ENCODE data around the gene KREMEN2. TPM values are rescaled to one million over a fixed set of nuclear protein-coding genes. Genes with fewer than 3 reads are reported as not detected.
A peak's percentile ranks its signal among the peaks of the same experiment; 100 is the strongest.

The KREMEN2 gene
- total RNA-seq, 1 donor, result under 0.01 TPM

DNA sequence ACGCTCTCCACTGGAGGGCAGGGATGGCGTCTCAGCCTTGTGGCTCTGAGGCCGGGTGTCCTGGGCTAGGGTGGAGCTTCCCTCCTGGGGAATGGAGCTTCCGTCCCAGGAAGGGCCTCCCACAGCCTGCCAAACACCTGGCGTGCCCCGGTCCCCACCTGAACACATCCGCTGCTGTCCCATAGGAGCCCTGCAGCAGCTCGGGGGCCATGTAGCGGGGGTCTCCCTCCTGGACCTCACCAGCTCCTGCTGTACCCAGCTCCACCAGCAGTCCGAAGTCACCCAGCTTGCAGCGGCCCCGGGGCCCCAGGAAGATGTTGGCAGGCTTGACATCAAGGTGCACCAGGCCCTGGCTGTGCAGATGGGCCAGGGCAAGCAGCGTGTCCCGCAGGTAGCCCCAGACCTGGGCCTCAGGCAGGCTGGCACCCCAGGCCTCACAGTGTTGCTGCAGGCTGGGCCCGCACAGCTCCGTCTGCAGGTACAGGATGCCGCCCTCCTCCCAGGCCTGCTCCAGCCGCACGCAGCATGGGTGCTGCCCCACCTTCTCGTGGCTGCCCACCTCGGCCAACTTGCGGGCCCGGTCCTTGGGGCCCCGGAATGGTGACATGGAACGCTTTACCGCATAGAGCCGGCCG lies 11.2 kb downstream of the KREMEN2 start:
- DNase-seq (ENCODE audit: low read depth in 2 of 3, low spot score in 2 of 3), result no peak

DNA sequence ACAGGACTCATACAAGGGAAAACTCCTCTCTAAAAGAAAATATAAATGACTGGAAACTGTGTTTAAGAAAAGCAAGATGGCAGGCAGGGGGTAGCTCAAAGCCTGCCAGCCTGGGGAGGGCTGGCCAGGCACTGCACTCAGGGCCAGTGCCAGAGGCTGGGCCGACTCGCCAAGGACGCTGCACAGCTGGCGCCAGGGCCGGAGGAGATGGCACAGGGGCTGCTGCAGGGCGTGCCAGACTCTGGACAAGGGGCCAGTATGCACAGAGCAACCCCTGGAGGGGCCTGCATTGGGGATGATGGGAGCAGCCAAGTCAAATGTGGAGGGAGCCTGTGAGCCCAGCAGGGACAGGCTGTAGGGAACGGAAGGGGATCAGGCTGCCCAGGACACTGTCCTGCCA lies 12.1 kb downstream of the KREMEN2 start:
- no peak for DNase-seq (ENCODE audit: low read depth in 2 of 3, low spot score in 2 of 3)

- no peak for DNase-seq (ENCODE audit: low read depth in 2 of 3, low spot score in 2 of 3)
Measured at GRCh38 chr16:2976673-2977072, 12.6 kb downstream of the KREMEN2 start.

DNA sequence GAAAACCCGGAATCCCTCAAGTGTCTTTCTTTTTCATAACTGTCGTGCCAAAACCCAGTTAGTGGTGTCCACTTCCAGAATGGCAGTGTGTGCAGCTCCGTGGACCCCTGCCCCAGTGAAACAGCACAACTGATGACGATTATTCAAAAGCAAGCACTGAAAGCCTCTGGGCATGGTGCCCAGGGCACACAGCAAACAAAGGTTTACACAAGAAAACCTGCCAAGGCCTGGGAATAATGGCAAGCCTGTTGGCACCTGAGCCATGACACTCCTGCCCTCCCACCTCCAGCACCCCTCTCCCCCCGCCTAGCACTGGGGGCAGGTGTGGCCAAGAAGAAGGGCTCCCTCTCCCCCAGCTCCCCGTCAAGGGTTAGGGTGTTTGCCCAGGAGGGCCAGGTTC lies 13.4 kb downstream of the KREMEN2 start:
- DNase-seq (ENCODE audit: low read depth in 2 of 3, low spot score in 2 of 3), result no peak

- no peak for DNase-seq (ENCODE audit: low read depth in 2 of 3, low spot score in 2 of 3)
Measured at GRCh38 chr16:2979669-2980226, 15.7 kb downstream of the KREMEN2 start.

DNA sequence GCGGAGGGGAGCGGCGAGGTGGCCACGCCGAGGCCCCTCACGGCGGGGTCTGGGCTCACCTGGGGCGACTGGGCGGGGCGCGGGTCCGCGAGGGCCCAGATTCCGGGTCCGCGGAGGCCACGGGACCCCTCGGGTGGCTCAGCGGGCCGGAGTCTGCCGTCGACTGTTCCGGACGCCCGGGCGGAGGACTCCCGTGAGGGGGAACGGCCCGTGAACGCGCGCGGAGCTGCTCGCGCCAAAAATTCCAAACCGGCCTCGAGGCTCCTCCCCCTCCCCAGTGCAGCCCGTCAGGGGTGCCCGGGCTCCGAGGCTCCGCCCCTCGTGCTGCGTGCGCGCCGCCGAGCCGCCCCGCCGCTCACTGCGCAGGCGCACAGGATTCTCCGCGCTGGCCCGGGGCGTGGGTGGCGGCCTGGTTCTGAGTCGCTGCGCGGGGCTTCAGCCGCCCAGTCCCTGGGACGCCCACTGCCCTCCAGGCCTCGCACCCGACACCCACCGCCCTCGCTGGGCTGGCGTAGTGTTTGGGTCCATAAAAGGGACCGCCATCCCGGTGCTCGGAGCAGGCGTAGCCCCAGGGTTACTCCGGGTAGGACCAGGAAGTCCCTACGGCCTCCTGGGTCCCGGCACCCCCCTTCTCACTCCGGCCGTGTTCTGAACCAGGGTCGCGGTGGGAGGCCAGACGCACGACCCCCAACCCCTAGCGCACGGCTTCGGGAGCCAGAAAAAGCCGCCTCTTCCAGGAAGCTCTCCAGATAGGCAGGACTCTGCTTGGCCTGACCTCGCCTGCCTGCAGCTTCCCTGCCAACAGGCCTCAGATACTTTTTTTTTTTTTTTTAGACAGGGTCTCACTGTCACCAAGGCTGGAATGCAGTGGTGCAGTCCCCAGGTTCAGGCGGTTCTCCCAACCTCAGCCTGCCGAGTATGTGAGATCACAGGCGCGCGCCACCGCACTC lies 16.4 kb downstream of the KREMEN2 start, which contains the start of gene PKMYT1:
Gene PKMYT1 (minus strand): TSS at position 220 of the 950 bp plus-strand sequence. CDS start 789 bp downstream, outside the sequence.
- DNase-seq (ENCODE audit: low read depth in 2 of 3, low spot score in 2 of 3), result peak; percentile 88 to 91 (median 91)

- no peak for DNase-seq (ENCODE audit: low read depth in 2 of 3, low spot score in 2 of 3)
Measured at GRCh38 chr16:2981177-2981898, 17.3 kb downstream of the KREMEN2 start.

GRCh38 chr16:2981899-2982250 lies 17.8 kb downstream of the KREMEN2 start:
- DNase-seq (ENCODE audit: low read depth in 2 of 3, low spot score in 2 of 3), result no peak

GRCh38 chr16:2982402-2982801 lies 18.3 kb downstream of the KREMEN2 start:
- DNase-seq (ENCODE audit: low read depth in 2 of 3, low spot score in 2 of 3), result no peak

DNA sequence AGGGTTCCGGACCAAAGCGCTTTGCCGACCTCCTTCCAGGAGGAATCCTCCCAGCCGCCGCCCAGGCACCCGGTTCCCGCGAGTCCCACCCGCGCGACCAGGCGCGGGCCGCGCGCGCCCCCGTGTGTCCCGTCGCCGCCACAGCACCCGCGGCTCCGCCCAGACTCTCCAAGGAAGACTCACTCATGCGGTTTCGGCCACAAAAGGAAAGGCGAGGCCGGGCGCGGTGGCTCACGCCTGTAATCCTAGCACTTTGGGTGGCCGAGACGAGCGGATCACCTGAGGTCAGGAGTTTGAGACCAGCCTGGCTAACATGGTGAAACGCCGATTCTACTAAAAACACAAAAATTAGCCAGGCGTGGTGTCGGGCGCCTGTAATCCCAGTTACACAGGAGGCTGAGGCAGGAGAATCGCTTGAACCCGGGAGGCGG lies 19.6 kb downstream of the KREMEN2 start:
- DNase-seq (ENCODE audit: low read depth in 2 of 3, low spot score in 2 of 3), result peak in 2 of 3 donors; percentile 55 to 66

DNA sequence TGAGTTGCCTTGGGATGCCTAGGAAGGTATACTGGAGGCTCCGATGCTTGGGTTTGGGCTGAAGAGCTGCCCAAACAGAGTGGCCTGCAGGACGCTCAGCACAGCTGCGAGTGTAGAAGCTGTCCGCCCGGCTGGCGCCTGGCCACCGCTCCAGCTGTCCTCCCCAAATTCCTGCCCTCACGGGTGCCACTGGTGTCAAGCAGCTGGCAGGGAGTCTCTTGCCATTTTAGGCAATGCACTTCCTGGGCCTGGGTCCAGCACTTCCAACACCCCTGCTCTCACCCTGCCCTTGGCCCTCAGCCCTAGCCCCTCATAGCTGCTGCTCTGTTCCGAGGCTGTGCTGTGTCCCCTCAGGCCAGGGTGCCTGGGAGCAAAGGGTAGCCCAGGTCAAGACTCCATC lies 21.4 kb downstream of the KREMEN2 start:
- no peak for DNase-seq (ENCODE audit: low read depth in 2 of 3, low spot score in 2 of 3)

- no peak for DNase-seq (ENCODE audit: low read depth in 2 of 3, low spot score in 2 of 3)
Measured at GRCh38 chr16:2985893-2986355, 21.8 kb downstream of the KREMEN2 start.

- no peak for DNase-seq (ENCODE audit: low read depth in 2 of 3, low spot score in 2 of 3)
Measured at GRCh38 chr16:2986623-2987188, 22.6 kb downstream of the KREMEN2 start.

DNA sequence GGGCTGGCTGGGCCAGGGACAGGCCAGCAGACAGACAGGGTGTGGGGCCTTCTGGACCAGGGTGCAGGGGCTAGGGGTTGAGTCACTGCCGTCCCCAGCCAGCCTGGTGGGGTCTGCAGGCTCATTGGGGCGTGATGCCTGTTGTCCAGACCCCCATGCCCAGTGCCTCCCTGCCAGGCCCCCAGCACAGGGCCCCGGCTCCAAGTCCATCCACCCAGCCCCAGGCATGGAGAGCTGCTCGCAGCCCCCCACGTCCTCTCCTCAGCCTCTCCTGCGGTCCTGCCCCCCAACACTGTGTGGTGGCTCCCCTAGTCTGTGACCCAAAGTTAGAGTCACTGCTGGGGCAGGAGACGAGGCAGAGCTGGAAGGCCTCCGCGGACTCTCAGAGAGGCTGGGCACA lies 23.2 kb downstream of the KREMEN2 start:
- DNase-seq (ENCODE audit: low read depth in 2 of 3, low spot score in 2 of 3), result no peak

DNA sequence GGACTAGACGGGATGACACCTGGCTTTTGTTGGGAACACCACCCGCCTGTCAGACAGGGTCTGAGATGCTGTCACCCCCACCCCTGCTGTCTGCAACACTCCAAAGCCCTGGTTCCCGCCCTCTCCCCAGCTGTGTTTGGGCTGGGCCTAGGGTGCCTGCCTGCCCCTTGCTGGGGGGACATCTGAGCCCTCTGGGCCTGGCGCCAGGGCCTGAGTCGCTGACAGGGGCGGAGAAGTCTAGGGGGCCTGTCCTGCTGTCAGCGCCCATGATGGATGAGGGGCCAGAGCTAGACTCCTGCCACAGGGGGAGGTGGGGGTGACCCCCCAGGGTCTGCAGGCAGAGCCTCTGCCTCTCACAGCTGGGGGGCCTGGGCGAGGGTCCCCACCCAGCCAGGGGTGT lies 23.8 kb downstream of the KREMEN2 start:
- DNase-seq (ENCODE audit: low read depth in 2 of 3, low spot score in 2 of 3), result no peak

GRCh38 chr16:2988590-2989099 lies 24.6 kb downstream of the KREMEN2 start:
- no peak for DNase-seq (ENCODE audit: low read depth in 2 of 3, low spot score in 2 of 3)

DNA sequence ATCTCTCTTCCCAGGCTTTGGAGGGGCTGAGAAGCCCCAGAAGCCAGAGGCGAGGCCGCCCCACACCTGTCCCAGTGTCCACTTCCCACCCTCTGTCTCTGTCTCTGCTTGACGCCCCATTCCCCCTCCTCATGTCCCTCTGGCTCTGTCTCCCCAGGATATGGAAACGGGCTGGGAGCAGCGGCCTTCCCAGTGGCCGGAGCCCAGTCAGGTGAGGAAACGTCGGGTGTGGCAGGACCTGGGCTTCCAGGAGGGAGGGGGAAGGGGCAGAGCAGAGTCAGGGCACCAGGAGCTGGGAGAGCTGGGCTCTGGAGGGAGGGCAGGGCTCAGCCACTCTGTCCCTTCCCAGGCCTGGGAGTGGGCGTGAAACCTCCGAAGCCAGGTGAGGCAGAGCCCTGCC lies 26.8 kb downstream of the KREMEN2 start:
- DNase-seq (ENCODE audit: low read depth in 2 of 3, low spot score in 2 of 3), result no peak

GRCh38 chr16:2991566-2992261 lies 27.6 kb downstream of the KREMEN2 start:
- no peak for DNase-seq (ENCODE audit: low read depth in 2 of 3, low spot score in 2 of 3)

GRCh38 chr16:2992383-2993081 lies 28.5 kb downstream of the KREMEN2 start:
- DNase-seq (ENCODE audit: low read depth in 2 of 3, low spot score in 2 of 3), result no peak

Data from hematopoietic multipotent progenitor cell (in vitro differentiated cells).